Astrocyte (in vitro differentiated cells and primary cell): ENCODE data around the gene B4GALT1.

Experiments
- EZH2 ChIP-seq: IDR thresholded peaks from 2 replicates; pipeline ENCODE4 v1.6.1; 2012; ENCODE audit warnings: mild to moderate bottlenecking, low read length, inconsistent platforms; ENCODE audit not compliant: insufficient read depth
- TF ChIP-seq, protein P1 (sequence below): IDR thresholded peaks from 2 replicates; pipeline ENCODE4 v1.5.1; 2011; ENCODE audit warnings: low read depth, mild to moderate bottlenecking, inconsistent platforms, low read length, moderate library complexity; ENCODE audit not compliant: insufficient read depth

DNA sequence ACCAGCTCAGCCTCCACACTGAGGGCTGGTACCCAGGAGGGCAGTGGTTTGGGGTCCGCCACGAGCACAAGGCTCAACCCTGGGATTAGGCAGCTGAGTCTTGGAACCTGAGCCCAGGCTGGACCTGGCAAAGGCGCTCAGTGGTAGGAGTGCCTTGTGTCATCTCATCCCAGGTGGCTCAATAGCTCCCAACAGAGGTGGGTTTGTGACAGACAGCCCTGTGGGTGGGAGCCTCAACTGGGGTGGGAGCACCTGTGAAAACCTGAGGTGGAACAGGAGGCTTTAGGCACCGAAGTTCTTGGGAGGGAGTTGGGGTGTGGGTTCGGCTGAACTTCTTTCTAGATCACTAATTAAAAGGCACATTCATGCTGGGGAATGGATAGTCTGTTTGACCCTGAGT is 55.5 kb downstream of the B4GALT1 start:
- TF ChIP-seq, protein P1, sequence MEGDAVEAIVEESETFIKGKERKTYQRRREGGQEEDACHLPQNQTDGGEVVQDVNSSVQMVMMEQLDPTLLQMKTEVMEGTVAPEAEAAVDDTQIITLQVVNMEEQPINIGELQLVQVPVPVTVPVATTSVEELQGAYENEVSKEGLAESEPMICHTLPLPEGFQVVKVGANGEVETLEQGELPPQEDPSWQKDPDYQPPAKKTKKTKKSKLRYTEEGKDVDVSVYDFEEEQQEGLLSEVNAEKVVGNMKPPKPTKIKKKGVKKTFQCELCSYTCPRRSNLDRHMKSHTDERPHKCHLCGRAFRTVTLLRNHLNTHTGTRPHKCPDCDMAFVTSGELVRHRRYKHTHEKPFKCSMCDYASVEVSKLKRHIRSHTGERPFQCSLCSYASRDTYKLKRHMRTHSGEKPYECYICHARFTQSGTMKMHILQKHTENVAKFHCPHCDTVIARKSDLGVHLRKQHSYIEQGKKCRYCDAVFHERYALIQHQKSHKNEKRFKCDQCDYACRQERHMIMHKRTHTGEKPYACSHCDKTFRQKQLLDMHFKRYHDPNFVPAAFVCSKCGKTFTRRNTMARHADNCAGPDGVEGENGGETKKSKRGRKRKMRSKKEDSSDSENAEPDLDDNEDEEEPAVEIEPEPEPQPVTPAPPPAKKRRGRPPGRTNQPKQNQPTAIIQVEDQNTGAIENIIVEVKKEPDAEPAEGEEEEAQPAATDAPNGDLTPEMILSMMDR = no peak
- no peak for TF ChIP-seq EZH2
